H1 (cell line): ENCODE data around the gene DNAL4.

Source experiments
- BRCA1 ChIP-seq: IDR thresholded peaks from 2 replicates; pipeline ENCODE4 v1.6.1; 2012; ENCODE audit warnings: low read depth, low read length, improper control_type of control experiment
- EGR1 ChIP-seq: IDR thresholded peaks from 2 replicates; pipeline ENCODE4 v1.6.1; 2011; ENCODE audit warnings: low read depth, low read length, borderline replicate concordance
- EZH2 ChIP-seq: fragments of 200-600 bp; sonication (generic); IDR thresholded peaks from 2 replicates; pipeline ENCODE4 v1.7.1; 2012; ENCODE audit warnings: low read depth, mild to moderate bottlenecking, moderate library complexity, low read length, inconsistent platforms; ENCODE audit not compliant: severe bottlenecking
- NRF1 ChIP-seq: IDR thresholded peaks from 2 replicates; pipeline ENCODE4 v1.6.1; 2011; ENCODE audit warnings: mild to moderate bottlenecking, low read depth, low read length, improper control_type of control experiment
- POLR2A ChIP-seq, 2 experiments: IDR thresholded peaks; 1 replicate in 1 of 2; 2 replicates in 1 of 2; pipeline ENCODE4 v1.6.1; 2011; ENCODE audit warnings: low read depth in 2 of 2, low read length in 2 of 2, mild to moderate bottlenecking in 2 of 2; ENCODE audit errors: control extremely low read depth in 1 of 2
- POLR2AphosphoS5 ChIP-seq: IDR thresholded peaks from 2 replicates; pipeline ENCODE4 v1.6.1; 2011; ENCODE audit warnings: low read depth, low read length
- RXRA ChIP-seq: IDR thresholded peaks from 2 replicates; pipeline ENCODE4 v1.6.1; 2011; ENCODE audit warnings: low read depth, mild to moderate bottlenecking, low read length, moderate library complexity; ENCODE audit not compliant: insufficient read depth
- SIRT6 ChIP-seq: IDR thresholded peaks from one replicate; pipeline ENCODE4 v1.7.1; 2012; ENCODE audit warnings: low read length, inconsistent platforms
- SP1 ChIP-seq: IDR thresholded peaks from 2 replicates; pipeline ENCODE4 v1.6.1; 2011; ENCODE audit warnings: low read depth, low read length
- SP4 ChIP-seq: IDR thresholded peaks from 2 replicates; pipeline ENCODE4 v1.6.1; 2012; ENCODE audit warnings: low read length, inconsistent platforms
- SRF ChIP-seq: IDR thresholded peaks from 2 replicates; pipeline ENCODE4 v1.6.1; 2011; ENCODE audit warnings: mild to moderate bottlenecking, low read depth, low read length, moderate library complexity
- TF ChIP-seq, protein P1 (sequence below), 3 experiments: IDR thresholded peaks; 1 replicate in 2 of 3; 2 replicates in 1 of 3; pipeline versions ENCODE4 v1.5.1 to v1.6.1; 2011; ENCODE audit warnings: low read length in 3 of 3, mild to moderate bottlenecking in 3 of 3, inconsistent platforms in 2 of 3, low read depth in 1 of 3, moderate library complexity in 1 of 3; ENCODE audit not compliant: insufficient read depth in 1 of 3; ENCODE audit errors: control extremely low read depth in 1 of 3
- TF ChIP-seq, protein P2 (sequence below): IDR thresholded peaks from 2 replicates; pipeline ENCODE4 v1.6.1; 2012; ENCODE audit warnings: low read length, inconsistent platforms

DNA sequence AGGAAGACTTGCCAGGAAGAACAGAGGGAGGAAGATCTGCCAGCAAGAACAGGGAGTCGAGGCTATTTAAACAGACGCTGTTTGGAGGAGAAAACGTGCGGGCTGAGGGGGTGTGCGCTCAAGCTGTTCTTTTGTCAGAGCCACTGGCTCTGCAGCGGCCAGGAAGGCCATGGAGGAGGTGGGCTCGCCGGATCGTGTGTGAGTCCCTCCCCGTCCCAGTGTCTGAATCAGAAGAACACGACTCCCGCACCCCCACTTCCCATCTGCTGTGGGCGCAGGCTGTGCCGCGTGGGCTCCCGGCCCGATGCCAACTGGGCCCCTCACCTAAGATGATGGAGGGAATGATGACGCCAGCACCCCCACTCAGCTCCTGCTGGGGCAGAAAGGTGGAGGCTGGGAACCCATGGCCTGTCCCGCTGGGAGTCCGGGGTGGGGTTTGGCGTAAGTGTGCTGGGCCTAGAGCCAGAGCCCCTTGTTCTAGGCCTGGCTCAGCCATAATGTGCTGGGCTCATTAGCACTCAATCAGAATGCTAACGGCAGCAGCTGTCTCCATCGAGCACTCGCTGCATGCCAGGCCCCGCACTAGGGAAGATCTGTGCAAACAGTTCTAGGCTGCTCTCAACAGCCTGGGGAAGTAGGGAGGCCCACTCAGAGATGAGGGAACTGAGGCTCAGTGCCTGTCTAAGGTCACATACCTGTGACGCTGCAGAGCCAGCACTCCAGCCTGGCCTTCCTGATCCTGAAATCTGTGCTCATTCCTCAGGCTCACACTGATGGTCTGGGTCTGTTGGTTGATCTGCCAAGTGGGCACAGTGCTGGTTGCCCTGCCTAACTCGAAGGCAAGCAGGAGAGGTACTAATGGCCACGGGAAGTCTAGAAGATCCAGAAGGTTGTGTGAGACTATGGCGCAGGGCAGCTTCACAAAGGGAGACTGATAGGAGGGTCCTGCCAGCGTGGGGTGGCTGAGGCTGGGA, 38.3 kb upstream of the DNAL4 start:
- TF ChIP-seq SP4 (no peak), SRF (no peak), SIRT6 (no peak), EZH2 (no peak), POLR2AphosphoS5 (no peak), SP1 (no peak), BRCA1 (no peak), POLR2A (IDR thresholded peaks at IDR 0.05; ENCODE audit: control extremely low read depth in 1 of 2, low read depth in 2 of 2, low read length in 2 of 2) (no peak), EGR1 (no peak), NRF1 (no peak), RXRA (no peak)
- TF ChIP-seq, protein P1, sequence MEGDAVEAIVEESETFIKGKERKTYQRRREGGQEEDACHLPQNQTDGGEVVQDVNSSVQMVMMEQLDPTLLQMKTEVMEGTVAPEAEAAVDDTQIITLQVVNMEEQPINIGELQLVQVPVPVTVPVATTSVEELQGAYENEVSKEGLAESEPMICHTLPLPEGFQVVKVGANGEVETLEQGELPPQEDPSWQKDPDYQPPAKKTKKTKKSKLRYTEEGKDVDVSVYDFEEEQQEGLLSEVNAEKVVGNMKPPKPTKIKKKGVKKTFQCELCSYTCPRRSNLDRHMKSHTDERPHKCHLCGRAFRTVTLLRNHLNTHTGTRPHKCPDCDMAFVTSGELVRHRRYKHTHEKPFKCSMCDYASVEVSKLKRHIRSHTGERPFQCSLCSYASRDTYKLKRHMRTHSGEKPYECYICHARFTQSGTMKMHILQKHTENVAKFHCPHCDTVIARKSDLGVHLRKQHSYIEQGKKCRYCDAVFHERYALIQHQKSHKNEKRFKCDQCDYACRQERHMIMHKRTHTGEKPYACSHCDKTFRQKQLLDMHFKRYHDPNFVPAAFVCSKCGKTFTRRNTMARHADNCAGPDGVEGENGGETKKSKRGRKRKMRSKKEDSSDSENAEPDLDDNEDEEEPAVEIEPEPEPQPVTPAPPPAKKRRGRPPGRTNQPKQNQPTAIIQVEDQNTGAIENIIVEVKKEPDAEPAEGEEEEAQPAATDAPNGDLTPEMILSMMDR (IDR thresholded peaks at IDR 0.05; ENCODE audit: control extremely low read depth in 1 of 3, insufficient read depth in 1 of 3, low read depth in 1 of 3, low read length in 3 of 3): no peak
- TF ChIP-seq, protein P2, sequence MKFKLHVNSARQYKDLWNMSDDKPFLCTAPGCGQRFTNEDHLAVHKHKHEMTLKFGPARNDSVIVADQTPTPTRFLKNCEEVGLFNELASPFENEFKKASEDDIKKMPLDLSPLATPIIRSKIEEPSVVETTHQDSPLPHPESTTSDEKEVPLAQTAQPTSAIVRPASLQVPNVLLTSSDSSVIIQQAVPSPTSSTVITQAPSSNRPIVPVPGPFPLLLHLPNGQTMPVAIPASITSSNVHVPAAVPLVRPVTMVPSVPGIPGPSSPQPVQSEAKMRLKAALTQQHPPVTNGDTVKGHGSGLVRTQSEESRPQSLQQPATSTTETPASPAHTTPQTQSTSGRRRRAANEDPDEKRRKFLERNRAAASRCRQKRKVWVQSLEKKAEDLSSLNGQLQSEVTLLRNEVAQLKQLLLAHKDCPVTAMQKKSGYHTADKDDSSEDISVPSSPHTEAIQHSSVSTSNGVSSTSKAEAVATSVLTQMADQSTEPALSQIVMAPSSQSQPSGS: no peak
